Measurements from ENCODE around the gene LRPPRC. TPM values are rescaled to one million over a fixed set of nuclear protein-coding genes. Genes with fewer than 3 reads are reported as not detected.

LRPPRC gene
- total RNA-seq, 1 donor from 2014 or later = 85.8 TPM

- intact Hi-C loops (cut with micrococcal nuclease) = no loop called here
- TF ChIP-seq CTCF (IDR thresholded peaks at IDR 0.05; ENCODE audit: borderline replicate concordance) = no peak
These were observed 157.8 kb downstream of the LRPPRC start for GRCh38 chr2:43837831-43838559.

GRCh38 chr2:43837033-43837432, 158.8 kb downstream of the LRPPRC start:
- TF ChIP-seq CTCF (IDR thresholded peaks at IDR 0.05; ENCODE audit: borderline replicate concordance) = no peak
- no peak overlapping the region for H3K27ac ChIP-seq (replicated peaks)
- H3K9me3 ChIP-seq (replicated peaks) = no peaks in the 10 kb centered on the region
- peaks cover 51% of the 10 kb centered on the region for H3K27me3 ChIP-seq (ENCODE audit: low read depth)
- H3K36me3 ChIP-seq = no peaks in the 10 kb centered on the region
- DNase-seq = no peak
- H3K4me1 ChIP-seq = no peaks in the 10 kb centered on the region
- H3K4me3 ChIP-seq = no peak overlapping the region
- intact Hi-C loops (cut with micrococcal nuclease) = no loop called here

More at GRCh38 chr2:43837831-43838559, 157.8 kb downstream of the LRPPRC start:
- peaks cover 50% of the 10 kb centered on the region for H3K27me3 ChIP-seq (ENCODE audit: low read depth)
- H3K27ac ChIP-seq (replicated peaks) = no peak overlapping the region
- no peaks in the 10 kb centered on the region for H3K9me3 ChIP-seq (replicated peaks)
- DNase-seq = no peak
- no peak overlapping the region for H3K4me3 ChIP-seq
- H3K36me3 ChIP-seq = no peaks in the 10 kb centered on the region
- H3K4me1 ChIP-seq = no peaks in the 10 kb centered on the region

Other genes starting within 250 kb of the LRPPRC start
- 8.1 TPM for gene DYNC2LI1, start 221.9 kb downstream of the LRPPRC start, total RNA-seq
- not detected for gene ABCG5, start 157.2 kb downstream of the LRPPRC start, total RNA-seq
- gene ABCG8, start 157.0 kb downstream of the LRPPRC start, total RNA-seq = not detected
- 56.2 TPM for gene PPM1B, start 172.9 kb upstream of the LRPPRC start, total RNA-seq